K562 (cell line): ENCODE data around the gene DCAF16. TPM values are rescaled to one million over a fixed set of nuclear protein-coding genes. Genes with fewer than 3 reads are reported as not detected.

Experiments used
- ATAC-seq: fragments of 200-7000 bp; cut with Tn5 transposase; 3 replicates; pipeline ENCODE4 v1.9.1; 2020; ENCODE audit warnings: moderate library complexity
- BruUV-seq: library from RNA; stranded (reverse); fragments of 400-500 nt; replicated peaks from 2 replicates; lab custom pipeline; 2021; lab: Mats Ljungman, UMichigan
- CTCF ChIA-PET: fragments of 300-600 bp; formaldehyde crosslinking; extraction: SDS; loops from one replicate; lab custom pipeline; 2021; ENCODE audit warnings: low intra/inter-chr PET ratio; lab: Yijun Ruan, JAX
- POLR2A ChIA-PET: fragments of 300-600, 350-650 bp; sonication (Branson Sonifier 250); formaldehyde crosslinking; extraction: SDS; loops from one replicate; lab custom pipeline; 2021; ENCODE audit warnings: antibody characterized with exemption, inconsistent platforms; lab: Yijun Ruan, JAX
- DNase-seq, 4 experiments: peaks; one replicate each; pipeline versions ENCODE4 v3.0.0 to v3.0.0-alpha.2; 2011 to 2018; ENCODE audit warnings: low spot score in 3 of 4, mixed read lengths in 3 of 4; ENCODE audit errors: extremely low read depth in 1 of 4
- FAIRE-seq: peaks from 2 replicates; lab custom pipeline; 2011; peaks lifted over from hg19 to GRCh38; lab: Jason Lieb, UNC
- H2AFZ ChIP-seq: 2 replicates; pipeline ENCODE4 v1.6.0; 2011; ENCODE audit warnings: low read depth, low read length, control low read depth, inconsistent platforms
- H3K27ac ChIP-seq: fragments of 200-600 bp; 3 replicates; pipeline ENCODE4 v1.8.0; 2011; ENCODE audit warnings: low read depth, mild to moderate bottlenecking, control low read depth, inconsistent platforms, low read length, moderate library complexity, mixed read lengths; ENCODE audit errors: extremely low read depth
- H3K27me3 ChIP-seq, 2 experiments: fragments of 300-600 bp in 1 of 2; 2 replicates in 1 of 2; 3 replicates in 1 of 2; pipeline versions ENCODE4 v1.6.0 to v1.8.0; 2011; ENCODE audit warnings: inconsistent platforms in 2 of 2, low read length in 2 of 2, mild to moderate bottlenecking in 1 of 2, mixed read lengths in 1 of 2, moderate library complexity in 1 of 2; ENCODE audit not compliant: control insufficient read depth in 2 of 2, insufficient read depth in 2 of 2
- H3K36me3 ChIP-seq: fragments of 300-600 bp; 3 replicates; pipeline ENCODE4 v1.8.0; 2011; ENCODE audit warnings: mild to moderate bottlenecking, low read length, inconsistent platforms; ENCODE audit not compliant: control insufficient read depth, insufficient read depth
- H3K4me1 ChIP-seq, 2 experiments: fragments of 200-600 bp in 1 of 2; replicated peaks in 1 of 2; 2 replicates in 1 of 2; 3 replicates in 1 of 2; pipeline versions ENCODE4 v1.5.1 to v1.8.0; 2011; ENCODE audit warnings: inconsistent platforms in 2 of 2, low read length in 2 of 2, mild to moderate bottlenecking in 1 of 2, mixed read lengths in 1 of 2, moderate library complexity in 1 of 2; ENCODE audit not compliant: control insufficient read depth in 2 of 2, insufficient read depth in 2 of 2
- H3K4me2 ChIP-seq: 2 replicates; pipeline ENCODE4 v1.6.1; 2011; ENCODE audit warnings: low read length, control low read depth, inconsistent platforms, mixed read lengths; ENCODE audit not compliant: insufficient read depth
- H3K4me3 ChIP-seq: fragments of 200-600 bp; sonication (generic), shearing (Covaris generic); 2 replicates; pipeline ENCODE4 v1.5.1; 2016; ENCODE audit warnings: control low read depth, inconsistent platforms
- H3K79me2 ChIP-seq: fragments of 200-600 bp; 3 replicates; pipeline ENCODE4 v1.8.0; 2011; ENCODE audit warnings: low read length, inconsistent platforms; ENCODE audit not compliant: control insufficient read depth, insufficient read depth
- H3K9ac ChIP-seq, 2 experiments: 2 replicates each; pipeline versions ENCODE4 v1.6.0 to v1.6.1; 2011; ENCODE audit warnings: low read depth in 2 of 2, low read length in 2 of 2, control low read depth in 1 of 2, inconsistent platforms in 1 of 2, mild to moderate bottlenecking in 1 of 2, mixed read lengths in 1 of 2; ENCODE audit not compliant: insufficient read depth in 1 of 2
- H3K9me1 ChIP-seq: one replicate; pipeline ENCODE4 v1.6.0; 2011; ENCODE audit warnings: inconsistent platforms, mild to moderate bottlenecking, low read length, moderate library complexity; ENCODE audit not compliant: control insufficient read depth, insufficient read depth
- H3K9me3 ChIP-seq: replicated peaks from 2 replicates; pipeline ENCODE4 v1.5.1; 2011; ENCODE audit warnings: low read depth, low read length, inconsistent platforms; ENCODE audit not compliant: control insufficient read depth, insufficient read depth
- H4K20me1 ChIP-seq: replicated peaks from 2 replicates; pipeline ENCODE4 v1.6.1; 2011; ENCODE audit warnings: low read length, inconsistent platforms, mixed read lengths; ENCODE audit not compliant: control insufficient read depth, insufficient read depth
- C11orf30 ChIP-seq: fragments of 450-650 bp; IDR thresholded peaks from 2 replicates; pipeline ENCODE4 v1.6.1; 2016; ENCODE audit warnings: low read depth, mild to moderate bottlenecking
- CBX8 ChIP-seq: fragments of 200-600 bp; sonication (generic); IDR thresholded peaks from 2 replicates; pipeline ENCODE4 v1.6.1; 2012; ENCODE audit warnings: borderline replicate concordance, mixed run types, low read depth, mild to moderate bottlenecking, moderate library complexity, mixed read lengths, low read length, control low read depth, inconsistent platforms; ENCODE audit not compliant: poor library complexity, severe bottlenecking; ENCODE audit errors: extremely low read depth
- CTBP1 ChIP-seq: fragments of 450-650 bp; IDR thresholded peaks from 2 replicates; pipeline ENCODE4 v1.6.1; 2016; ENCODE audit warnings: borderline replicate concordance
- HBP1 ChIP-seq: fragments of 450-650 bp; formaldehyde crosslinking; IDR thresholded peaks from 2 replicates; pipeline ENCODE4 v1.4.0; 2022; ENCODE audit warnings: missing genetic modification characterization
- KDM1A ChIP-seq, 2 experiments: fragments of 450-650 bp; IDR thresholded peaks; 2 replicates each; pipeline ENCODE4 v1.6.1; 2016; ENCODE audit warnings: mild to moderate bottlenecking in 2 of 2
- KDM5B ChIP-seq: fragments of 200-600 bp; sonication (generic); IDR thresholded peaks from 2 replicates; pipeline ENCODE4 v1.6.1; 2012; ENCODE audit warnings: low read depth, mild to moderate bottlenecking, moderate library complexity, low read length, control low read depth, inconsistent platforms; ENCODE audit not compliant: insufficient replicate concordance
- MAZ ChIP-seq, 2 experiments: fragments of 450-650 bp in 1 of 2; sonication (generic) in 1 of 2; formaldehyde crosslinking; IDR thresholded peaks in 1 of 2; conservative IDR thresholded peaks in 1 of 2; 2 replicates each; pipeline versions ENCODE4 v1.4.0 to v1.5.0; 2020; ENCODE audit warnings: mild to moderate bottlenecking in 1 of 2, missing genetic modification reagents in 1 of 2
- MECOM ChIP-seq: fragments of 250-450 bp; sonication (Bioruptor Pico); IDR thresholded peaks from 2 replicates; pipeline ENCODE4 v1.8.0; 2022; ENCODE audit warnings: inconsistent platforms
- MTA1 ChIP-seq: fragments of 450-650 bp; IDR thresholded peaks from 2 replicates; pipeline ENCODE4 v1.6.1; 2017; ENCODE audit warnings: borderline replicate concordance
- POLR2AphosphoS2 ChIP-seq: IDR thresholded peaks from 2 replicates; pipeline ENCODE4 v1.6.1; 2012; ENCODE audit warnings: low read length, improper control_type of control experiment
- RHOXF2B ChIP-seq: fragments of 250-450 bp; sonication (Bioruptor Pico); conservative IDR thresholded peaks from 2 replicates; pipeline ENCODE4 v1.5.1; 2021
- TARDBP ChIP-seq: fragments of 450-650 bp; IDR thresholded peaks from 2 replicates; pipeline ENCODE4 v1.6.1; 2016
- TCFL5 ChIP-seq: fragments of 250-450 bp; sonication (Bioruptor Pico); conservative IDR thresholded peaks from 2 replicates; pipeline ENCODE4 v1.6.1; 2021; ENCODE audit warnings: mild to moderate bottlenecking, moderate library complexity, matching md5 sums
- ZC3H8 ChIP-seq: fragments of 450-650 bp; IDR thresholded peaks from 2 replicates; pipeline ENCODE4 v1.6.1; 2017
- ZNF165 ChIP-seq: fragments of 250-450 bp; sonication (Bioruptor Pico); IDR thresholded peaks from 2 replicates; pipeline ENCODE4 v1.4.0; 2020; ENCODE audit warnings: borderline replicate concordance
- ZNF512 ChIP-seq: IDR thresholded peaks from 2 replicates; pipeline ENCODE4 v1.6.1; 2016; ENCODE audit warnings: missing genetic modification characterization, missing compliant biosample characterization
- ZNF79 ChIP-seq: fragments of 250-450 bp; sonication (Bioruptor Pico); IDR thresholded peaks from 2 replicates; pipeline ENCODE4 v1.4.0; 2020; ENCODE audit warnings: low read depth, mild to moderate bottlenecking, moderate library complexity
- WGBS: fragments of 100-300 bp; shearing (Covaris generic); methylation state at CpG from one replicate; pipeline ENCODE4 v1.1.6; 2016; ENCODE audit warnings: low coverage, mixed read lengths; ENCODE audit not compliant: insufficient coverage; ENCODE audit errors: missing lambda C conversion rate; 5-methylcytosine and 5-hydroxymethylcytosine counted together
- in situ Hi-C: fragments of 300-500 bp; cut with MboI; formaldehyde crosslinking; loops from 4 replicates; pipeline ENCODE4 v1.15.0; 2018; ENCODE audit warnings: inconsistent platforms, mixed read lengths
- intact Hi-C: fragments of 100-400 bp; cut with micrococcal nuclease; formaldehyde crosslinking; loops from 2 replicates; pipeline ENCODE4 v1.14.2; 2022
- polyA plus RNA-seq, 8 experiments: library from polyadenylated mRNA; depleted of rRNA in 4 of 8; stranded (reverse) in 5 of 8; unstranded in 3 of 8; fragments of >200 nt; fragmentation: Nextera tagmentation in 2 of 8; fragmentation: Illumina TruSeq in 1 of 8; extraction: Ambion mirVana in 2 of 8; extraction: Trizol in 1 of 8; gene quantifications; 2 replicates each; pipeline versions ENCODE4 v1.2.1 to v1.2.3, GENCODE V29; 2011 to 2014; ENCODE audit warnings: inconsistent platforms in 1 of 8, missing spikeins in 1 of 8
- total RNA-seq, 7 experiments: library from RNA; depleted of rRNA in 6 of 7; stranded (reverse); fragments of >200 nt in 6 of 7; fragmentation: Illumina TruSeq in 2 of 7; extraction: Trizol in 2 of 7; gene quantifications; 2 replicates each; pipeline versions ENCODE4 v1.2.1 to v1.2.3, GENCODE V29; 2011 to 2021; ENCODE audit warnings: low replicate concordance in 1 of 7
- TF ChIP-seq, protein P1 (sequence below): fragments of 450-650 bp; formaldehyde crosslinking; IDR thresholded peaks from 2 replicates; pipeline ENCODE4 v1.4.0; 2020; ENCODE audit warnings: mild to moderate bottlenecking, mixed read lengths
- TF ChIP-seq, protein P2 (sequence below): fragments of 250-450 bp; sonication (Bioruptor Pico); IDR thresholded peaks from 2 replicates; pipeline ENCODE4 v1.4.0; 2020; ENCODE audit warnings: mild to moderate bottlenecking, moderate library complexity

Gene DCAF16
- total and polyA plus RNA-seq, 9 of the 15 experiments (the other 6 are each of a cell fraction or from before 2014, with no cell fraction given), result 20.5 to 82.8 (median 67.8) TPM

GRCh38 chr4:17753646-17754045, 56.9 kb downstream of the DCAF16 start:
- Histone ChIP-seq H3K9me3 (no peaks in the 10 kb centered on the region), H3K36me3 (no peaks in the 10 kb centered on the region), H3K27ac (no peak overlapping the region), H3K9ac (no peak overlapping the region), H2AFZ (no peak overlapping the region), H3K9me1 (no peaks in the 10 kb centered on the region), H3K4me2 (no peak overlapping the region), H3K79me2 (no peaks in the 10 kb centered on the region), H3K4me1 (no peaks in the 10 kb centered on the region), H3K27me3 (peaks cover 0 to 5% of the 10 kb centered on the region in 2 experiments; a peak in 2 of 5 replicates), H3K4me3 (no peak overlapping the region), H4K20me1 (no peaks in the 10 kb centered on the region)
- BruUV-seq, result no TSS peak
- POLR2A ChIA-PET, result interaction anchor here (0.6 kb wide), 1 partner anchor 93 kb away, joined by 3 read pairs; no protein-coding TSS in a partner anchor
- WGBS, result 4% methylated on average over 2 of the region's 2 CpGs
- ATAC-seq, result no peak
- intact Hi-C loops, result no loop called here
- DNase-seq, result no peak
- CTCF ChIA-PET, result no interaction called here
- in situ Hi-C loops, result no loop called here
- FAIRE-seq, result no peak
- TF ChIP-seq MTA1 (no peak), ZNF512 (no peak), POLR2AphosphoS2 (no peak), MAZ (CRISPR knock-in tag; conservative IDR thresholded peaks at IDR 0.05 in 1 of 2, IDR thresholded peaks at IDR 0.05 in 1 of 2) (no peak), CBX8 (no peak), TARDBP (no peak), HBP1 (CRISPR knock-in tag) (no peak), C11orf30 (no peak), ZC3H8 (no peak), ZNF79 (CRISPR knock-in tag) (no peak), KDM5B (no peak), TCFL5 (CRISPR knock-in tag) (no peak), RHOXF2B (CRISPR knock-in tag) (no peak), MECOM (no peak), CTBP1 (no peak), KDM1A (IDR thresholded peaks at IDR 0.05) (no peak), ZNF165 (CRISPR knock-in tag) (no peak)
- TF ChIP-seq, protein P1, sequence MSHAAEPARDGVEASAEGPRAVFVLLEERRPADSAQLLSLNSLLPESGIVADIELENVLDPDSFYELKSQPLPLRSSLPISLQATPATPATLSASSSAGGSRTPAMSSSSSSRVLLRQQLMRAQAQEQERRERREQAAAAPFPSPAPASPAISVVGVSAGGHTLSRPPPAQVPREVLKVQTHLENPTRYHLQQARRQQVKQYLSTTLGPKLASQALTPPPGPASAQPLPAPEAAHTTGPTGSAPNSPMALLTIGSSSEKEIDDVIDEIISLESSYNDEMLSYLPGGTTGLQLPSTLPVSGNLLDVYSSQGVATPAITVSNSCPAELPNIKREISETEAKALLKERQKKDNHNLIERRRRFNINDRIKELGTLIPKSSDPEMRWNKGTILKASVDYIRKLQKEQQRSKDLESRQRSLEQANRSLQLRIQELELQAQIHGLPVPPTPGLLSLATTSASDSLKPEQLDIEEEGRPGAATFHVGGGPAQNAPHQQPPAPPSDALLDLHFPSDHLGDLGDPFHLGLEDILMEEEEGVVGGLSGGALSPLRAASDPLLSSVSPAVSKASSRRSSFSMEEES (CRISPR knock-in tag), result no peak
- TF ChIP-seq, protein P2, sequence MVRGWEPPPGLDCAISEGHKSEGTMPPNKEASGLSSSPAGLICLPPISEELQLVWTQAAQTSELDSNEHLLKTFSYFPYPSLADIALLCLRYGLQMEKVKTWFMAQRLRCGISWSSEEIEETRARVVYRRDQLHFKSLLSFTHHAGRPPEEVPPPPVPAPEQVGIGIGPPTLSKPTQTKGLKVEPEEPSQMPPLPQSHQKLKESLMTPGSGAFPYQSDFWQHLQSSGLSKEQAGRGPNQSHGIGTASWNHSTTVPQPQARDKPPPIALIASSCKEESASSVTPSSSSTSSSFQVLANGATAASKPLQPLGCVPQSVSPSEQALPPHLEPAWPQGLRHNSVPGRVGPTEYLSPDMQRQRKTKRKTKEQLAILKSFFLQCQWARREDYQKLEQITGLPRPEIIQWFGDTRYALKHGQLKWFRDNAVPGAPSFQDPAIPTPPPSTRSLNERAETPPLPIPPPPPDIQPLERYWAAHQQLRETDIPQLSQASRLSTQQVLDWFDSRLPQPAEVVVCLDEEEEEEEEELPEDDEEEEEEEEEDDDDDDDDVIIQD (CRISPR knock-in tag), result no peak
